Forelimb muscle (tissue), 1 donor: ENCODE measurements around the gene CDH22. TPM values are rescaled to one million over a fixed set of nuclear protein-coding genes. Genes with fewer than 3 reads are reported as not detected.

Experiments
- DNase-seq: peaks from one replicate; pipeline ENCODE4 v3.0.0-alpha.2; 2013; ENCODE audit warnings: low read depth
- polyA plus RNA-seq: library from polyadenylated mRNA; unstranded; fragments of 120-200 nt; gene quantifications from one replicate; pipeline ENCODE4 v1.2.1, GENCODE V29; 2013; ENCODE audit not compliant: insufficient read length

CDH22 gene
- polyA plus RNA-seq, 1 donor: 0.18 TPM

GRCh38 chr20:46343348-46343974 is 35.2 kb upstream of the CDH22 start:
- DNase-seq: no peak

GRCh38 chr20:46342451-46343347 is 34.4 kb upstream of the CDH22 start:
- no peak for DNase-seq

GRCh38 chr20:46342010-46342378 is 33.7 kb upstream of the CDH22 start:
- DNase-seq: no peak

DNA sequence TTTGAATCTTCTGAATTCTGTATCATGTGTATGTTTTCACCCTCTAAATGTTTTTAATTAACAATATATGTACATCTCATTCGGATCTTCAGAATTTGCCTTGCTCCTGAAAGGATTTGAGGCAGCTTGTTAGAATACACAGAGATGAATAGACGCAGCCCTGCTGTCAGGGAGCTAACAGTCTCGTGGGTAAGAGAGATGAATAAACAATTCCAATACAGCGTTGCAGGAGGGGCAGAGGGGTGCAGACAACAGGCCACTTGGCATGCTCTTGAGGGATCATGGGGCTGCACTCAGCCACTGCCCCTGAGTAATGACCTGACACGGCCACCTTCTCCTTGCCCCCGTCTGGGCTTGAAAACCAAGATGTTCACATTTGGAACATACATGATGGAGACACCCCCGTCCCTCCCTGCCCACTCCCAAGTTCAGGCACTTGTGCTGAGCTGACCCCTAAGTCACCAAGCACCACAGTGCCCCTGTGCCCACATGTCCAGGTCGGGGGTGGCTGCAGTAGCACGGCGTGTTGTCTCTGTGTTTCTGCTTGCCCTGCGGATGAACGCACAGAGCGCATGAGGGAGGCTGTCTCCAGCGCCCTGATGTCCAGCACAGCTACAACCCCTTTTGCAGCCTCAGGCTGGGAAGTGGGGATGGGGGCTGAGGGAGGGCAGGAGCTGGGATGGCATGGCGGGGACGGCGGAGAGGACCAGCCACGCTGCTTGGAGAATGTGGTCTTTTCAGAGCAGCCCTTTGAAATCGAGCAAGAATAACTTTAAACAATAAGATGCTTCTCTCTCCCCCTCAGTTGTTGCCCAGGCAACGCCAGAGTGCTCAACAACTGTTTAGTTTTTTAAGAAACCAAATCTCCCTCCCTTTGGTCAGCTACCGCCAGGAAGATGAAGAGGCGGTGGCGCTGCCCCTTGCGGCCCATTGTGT is 33.0 kb upstream of the CDH22 start:
- no peak for DNase-seq

- DNase-seq: no peak
These were observed 30.7 kb upstream of the CDH22 start for GRCh38 chr20:46339037-46339436.

DNA sequence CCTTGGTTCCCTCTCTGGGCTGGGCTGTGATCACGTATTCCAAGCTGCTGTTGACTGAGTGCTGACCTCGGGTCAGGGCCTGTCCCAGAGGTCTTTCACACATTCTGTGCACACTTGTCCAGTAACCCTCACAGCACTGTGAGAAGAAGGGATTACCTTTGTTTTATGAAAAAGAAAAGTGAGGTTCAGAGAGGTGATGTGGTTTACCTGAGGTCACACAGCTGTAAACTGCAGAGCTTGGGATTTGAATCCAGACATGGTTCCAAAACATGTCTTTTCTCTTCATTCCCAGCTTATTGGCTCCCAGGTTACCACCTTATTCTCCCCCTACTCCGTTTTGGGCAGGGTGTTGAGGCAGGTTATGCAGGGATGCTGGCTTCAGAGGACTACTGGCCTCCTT is 28.4 kb upstream of the CDH22 start:
- no peak for DNase-seq

GRCh38 chr20:46334303-46334904 is 26.1 kb upstream of the CDH22 start:
- DNase-seq: no peak

GRCh38 chr20:46333161-46333991 is 25.1 kb upstream of the CDH22 start:
- DNase-seq: no peak

GRCh38 chr20:46332373-46333160 is 24.3 kb upstream of the CDH22 start:
- no peak for DNase-seq

GRCh38 chr20:46331611-46332361 is 23.5 kb upstream of the CDH22 start:
- no peak for DNase-seq

GRCh38 chr20:46330831-46331371 is 22.6 kb upstream of the CDH22 start:
- no peak for DNase-seq

- no peak for DNase-seq
These were observed 21.9 kb upstream of the CDH22 start for GRCh38 chr20:46330072-46330763.

DNA sequence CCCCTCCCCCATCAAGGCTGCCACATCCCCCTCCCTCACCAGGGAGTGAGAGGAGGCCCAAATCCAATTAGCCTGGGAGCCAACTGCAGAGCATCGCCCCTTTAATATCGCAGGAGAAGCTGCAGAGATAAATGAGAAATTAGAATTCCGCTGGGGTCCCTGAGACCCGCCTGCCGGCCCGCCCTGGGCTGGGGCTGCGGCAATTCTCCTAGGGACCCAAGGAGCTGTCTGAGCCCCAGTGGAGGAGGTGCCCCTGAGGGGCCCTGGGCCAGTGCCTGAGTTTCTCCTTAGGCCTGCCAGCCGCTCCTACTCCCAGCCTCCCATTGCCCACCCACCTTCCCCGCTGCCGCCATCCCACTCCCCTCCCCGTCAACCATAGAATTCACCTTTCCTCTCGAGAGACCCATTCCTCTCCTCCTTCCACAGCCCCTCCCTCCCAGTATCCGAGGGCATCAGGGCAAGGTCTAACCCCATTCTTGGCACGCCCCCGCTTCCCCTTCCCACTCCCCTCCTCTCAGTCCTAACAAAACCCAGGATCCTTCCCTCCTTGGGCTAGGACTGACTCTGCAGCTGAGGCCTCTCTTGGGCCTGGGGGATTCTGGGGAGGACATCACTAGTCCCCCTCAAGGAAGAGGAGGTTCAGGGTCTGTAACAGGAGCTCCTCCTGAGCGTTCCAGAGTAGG is 20.0 kb upstream of the CDH22 start:
- no peak for DNase-seq

GRCh38 chr20:46327557-46327956 is 19.3 kb upstream of the CDH22 start:
- no peak for DNase-seq

GRCh38 chr20:46325789-46326188 is 17.5 kb upstream of the CDH22 start:
- no peak for DNase-seq

GRCh38 chr20:46324960-46325703 is 16.8 kb upstream of the CDH22 start:
- no peak for DNase-seq

- no peak for DNase-seq
These were observed 16.1 kb upstream of the CDH22 start for GRCh38 chr20:46324379-46324778.
